Head of caudate nucleus (tissue), 42 donors: ENCODE measurements around the gene AGMO.
A peak's percentile ranks its signal among the peaks of the same experiment; 100 is the strongest.
"Not testable (repeated sequence)": the region's sequence is repeated elsewhere in the genome, so short reads cannot be mapped to it uniquely, and the experiment has no call there.

ENCODE experiments used
- DNase-seq, 42 donors: peaks; one replicate each; pipeline versions ENCODE4 v3.0.0 to v3.0.0-alpha.2; 2020 to 2021; ENCODE audit warnings: mixed read lengths in 7 of 42
- intact Hi-C: fragments of 100-400 bp; cut with DNase I; formaldehyde crosslinking; loops from one replicate; pipeline ENCODE4 v1.15.0; 2022

AGMO gene

DNA sequence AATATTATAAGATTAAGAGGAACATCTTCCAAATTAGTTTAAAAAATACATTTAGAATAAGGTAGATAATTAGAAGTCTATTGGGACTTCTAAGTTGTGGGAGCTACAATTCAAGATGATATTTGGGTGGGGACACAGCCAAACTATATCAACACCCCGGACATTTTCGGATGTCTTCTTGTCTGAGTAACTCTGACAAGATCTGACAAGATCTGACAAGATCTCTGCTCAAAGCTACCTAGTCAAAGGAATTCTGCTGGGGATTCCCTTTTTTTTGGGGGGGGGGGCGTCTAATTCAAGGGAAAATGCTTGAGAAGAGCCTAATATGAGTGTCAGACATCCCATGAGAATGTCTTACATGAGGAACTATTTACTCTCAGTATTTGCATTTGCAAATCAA is 5.2 kb upstream of the AGMO start:
- intact Hi-C loops: no loop called here
- DNase-seq: no peak

DNA sequence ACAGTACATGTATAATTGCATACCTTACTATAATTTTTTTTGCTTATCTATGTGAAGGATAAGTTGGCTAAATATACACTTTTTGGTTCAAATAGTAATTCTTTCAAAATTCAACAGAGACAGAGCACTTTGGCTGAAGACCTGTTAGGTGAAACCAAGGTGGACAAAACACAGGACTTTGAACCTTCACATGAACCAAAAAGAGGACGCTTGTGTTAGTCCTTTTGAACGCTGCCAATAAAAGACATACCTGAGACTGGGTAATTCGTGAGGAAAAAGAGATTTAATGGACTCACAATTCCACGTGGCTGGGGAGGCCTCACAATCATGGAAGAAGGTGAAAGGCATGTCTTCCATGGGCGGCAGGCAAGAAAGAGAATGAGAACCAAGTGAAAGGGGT is 4.7 kb upstream of the AGMO start:
- no peak for DNase-seq
- intact Hi-C loops: no loop called here

DNA sequence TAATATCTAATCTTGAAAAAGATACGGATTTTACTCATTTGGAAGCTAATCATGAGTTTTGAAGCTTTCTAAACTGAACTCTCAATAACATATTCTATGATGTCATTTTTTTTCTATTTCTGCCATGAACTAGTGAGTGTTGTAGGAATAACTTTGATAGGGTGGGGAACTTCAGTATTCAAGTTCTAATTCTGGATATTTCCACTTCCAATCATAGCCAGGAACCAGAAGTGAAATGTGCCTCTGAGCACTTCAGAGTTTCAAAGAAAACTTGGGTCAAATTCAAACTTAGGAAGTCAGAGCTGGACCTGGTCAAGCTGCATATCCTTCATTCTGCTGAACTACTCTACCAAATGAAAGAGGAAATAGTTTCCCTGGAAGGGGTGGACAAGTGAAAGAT is 847 bp downstream of the AGMO start:
- DNase-seq: peak in 1 of 42 donors; percentile 3
- intact Hi-C loops: no loop called here

DNA sequence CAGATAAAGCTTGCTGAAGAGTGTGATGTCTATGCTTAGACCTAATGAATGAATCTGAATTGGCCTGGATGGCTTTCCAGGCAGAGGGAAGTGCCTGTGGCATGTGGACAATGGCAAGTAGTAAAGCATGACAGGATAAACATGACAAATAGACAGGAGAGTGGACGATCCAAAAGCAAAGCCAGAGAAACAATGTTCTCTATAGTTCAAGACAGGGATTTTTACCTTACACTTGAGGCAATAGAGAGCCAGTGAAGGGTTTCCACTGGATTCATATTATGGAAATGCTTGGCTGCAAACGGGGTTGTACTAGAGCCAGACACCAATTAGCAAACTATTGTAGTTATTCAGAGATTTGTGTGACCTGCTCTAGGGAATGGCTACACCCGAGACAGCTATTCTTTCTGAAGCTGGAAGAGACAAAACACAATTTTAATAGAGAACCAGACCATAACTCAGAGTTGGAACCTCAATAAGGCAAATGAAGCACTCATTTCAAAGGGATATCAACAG is 2.3 kb downstream of the AGMO start:
- intact Hi-C loops: loop anchor here (10.0 kb wide), 1 partner anchor 255 kb away; no protein-coding TSS in a partner anchor
- peak in 1 of 42 donors; percentile 1 for DNase-seq

DNA sequence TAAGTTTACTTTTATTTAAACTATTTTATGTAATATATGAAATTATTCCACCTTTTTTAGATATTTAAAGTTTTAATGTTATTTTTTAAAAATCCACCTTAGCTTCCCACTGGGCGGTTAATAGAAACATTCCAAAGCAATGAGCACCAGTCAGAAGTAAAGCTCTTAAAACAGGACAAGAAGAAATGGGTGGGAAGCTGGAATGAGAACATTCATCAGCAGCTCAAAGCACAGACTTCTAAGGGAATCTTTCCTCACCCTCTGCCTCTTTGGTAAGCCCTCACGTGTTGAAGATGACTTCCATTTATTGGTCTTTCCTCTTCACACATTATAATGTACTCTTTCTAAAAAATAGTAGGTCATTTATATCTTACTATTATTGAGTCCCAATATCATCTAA is 3.1 kb downstream of the AGMO start:
- intact Hi-C loops: loop anchor here (10.0 kb wide), 1 partner anchor 254 kb away; no protein-coding TSS in a partner anchor
- no peak for DNase-seq

DNA sequence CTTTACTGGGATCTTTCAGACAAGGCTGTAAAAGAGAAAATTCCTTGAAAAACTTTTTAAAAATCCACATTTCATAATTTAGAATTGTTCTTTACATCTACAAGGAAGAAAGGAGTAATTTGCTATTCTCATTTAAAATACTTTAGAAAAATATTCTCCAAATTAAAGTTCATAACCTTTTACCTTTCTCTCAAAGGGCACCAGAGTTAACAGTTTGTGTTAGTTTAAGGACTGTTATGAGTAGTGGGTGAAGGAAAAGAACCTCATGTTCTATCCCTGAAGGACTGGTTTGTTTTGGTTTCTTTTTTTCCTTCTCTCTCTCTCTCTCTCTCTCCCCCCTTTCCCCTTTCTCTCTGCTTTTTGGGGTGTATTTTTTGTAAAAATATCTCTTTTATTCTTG is 4.1 kb downstream of the AGMO start:
- DNase-seq: no peak
- intact Hi-C loops: loop anchor here (10.0 kb wide), 1 partner anchor 253 kb away; no protein-coding TSS in a partner anchor

DNA sequence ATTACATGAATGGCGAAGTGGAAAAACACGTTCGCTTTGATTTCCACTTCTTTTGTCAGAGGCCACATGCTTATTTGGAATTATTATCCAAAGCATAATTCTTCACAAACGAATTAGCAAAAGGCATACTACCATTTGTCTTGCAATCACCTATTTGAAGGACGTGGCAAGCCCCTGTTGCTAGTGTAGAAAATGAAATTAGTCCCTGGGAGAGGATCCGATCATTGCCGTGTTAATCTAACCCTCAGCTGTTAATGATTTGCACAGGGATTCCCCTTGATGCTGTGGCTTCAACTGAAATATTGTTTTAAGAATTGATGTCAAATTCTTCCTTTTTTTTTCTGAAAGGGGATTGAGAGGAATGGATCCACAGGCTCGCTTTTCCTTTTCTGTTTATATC is 4.6 kb downstream of the AGMO start:
- intact Hi-C loops: loop anchor here (10.0 kb wide), 1 partner anchor 252 kb away; no protein-coding TSS in a partner anchor
- no peak for DNase-seq

DNA sequence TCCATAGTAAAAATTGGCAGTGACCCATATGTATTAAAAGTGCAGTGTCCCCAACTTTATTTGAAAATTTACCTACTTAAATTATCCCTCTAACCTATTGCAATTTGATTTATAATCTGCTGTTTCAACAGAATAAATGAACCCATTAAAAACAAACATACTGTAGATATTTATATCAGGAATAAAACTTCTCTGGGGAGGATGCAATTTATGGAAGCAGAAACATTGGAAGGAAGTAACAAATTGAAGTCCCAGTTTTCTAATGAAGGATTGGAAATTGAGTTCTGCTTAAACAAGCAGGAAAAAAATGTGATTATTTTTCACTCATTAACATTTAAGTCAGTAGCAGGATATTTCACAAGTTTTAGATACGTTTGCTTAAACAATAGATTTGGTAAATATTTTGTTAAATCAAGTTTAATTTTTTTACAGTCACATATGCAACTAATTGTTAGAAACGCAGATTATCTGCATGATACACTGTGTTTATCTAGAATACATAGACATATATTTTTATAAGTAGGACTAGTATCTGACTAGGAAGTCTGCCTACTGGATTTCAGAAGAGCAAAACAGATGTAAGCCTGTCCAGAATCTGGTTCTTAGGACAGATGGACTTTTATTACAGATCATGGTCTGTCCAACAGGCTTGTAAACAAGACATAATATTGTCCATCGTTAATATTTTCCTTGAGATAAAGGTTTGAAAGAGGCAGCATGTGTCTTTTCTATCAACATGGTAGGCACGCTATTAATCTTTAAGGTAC is 5.3 kb downstream of the AGMO start:
- no peak for DNase-seq
- intact Hi-C loops: loop anchor here (10.0 kb wide), 1 partner anchor 252 kb away; no protein-coding TSS in a partner anchor

DNA sequence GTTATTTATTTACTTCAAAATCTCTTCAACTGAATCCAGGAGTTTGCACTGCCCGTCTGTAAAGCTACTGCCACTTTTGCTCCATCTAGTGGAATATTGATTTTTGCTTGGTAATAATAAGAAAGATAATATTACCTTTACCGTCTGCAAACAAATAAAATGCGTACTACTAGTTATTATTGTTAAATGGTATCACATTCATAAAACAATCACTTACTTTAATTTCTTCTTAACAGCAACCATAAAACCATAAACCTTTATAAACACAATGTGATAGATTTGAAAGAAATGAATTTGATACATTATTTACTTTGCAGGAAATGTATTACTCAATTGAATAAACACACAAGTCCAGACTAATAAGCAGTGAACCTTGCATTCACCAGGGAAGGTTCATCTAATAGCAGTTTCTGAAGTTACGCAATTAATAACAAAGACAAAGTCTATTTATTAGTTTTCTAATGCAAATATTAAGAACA is 6.4 kb downstream of the AGMO start:
- peak in 2 of 42 donors; percentile 16 to 32 for DNase-seq
- intact Hi-C loops: loop anchor here (10.0 kb wide), 1 partner anchor 251 kb away; no protein-coding TSS in a partner anchor

DNA sequence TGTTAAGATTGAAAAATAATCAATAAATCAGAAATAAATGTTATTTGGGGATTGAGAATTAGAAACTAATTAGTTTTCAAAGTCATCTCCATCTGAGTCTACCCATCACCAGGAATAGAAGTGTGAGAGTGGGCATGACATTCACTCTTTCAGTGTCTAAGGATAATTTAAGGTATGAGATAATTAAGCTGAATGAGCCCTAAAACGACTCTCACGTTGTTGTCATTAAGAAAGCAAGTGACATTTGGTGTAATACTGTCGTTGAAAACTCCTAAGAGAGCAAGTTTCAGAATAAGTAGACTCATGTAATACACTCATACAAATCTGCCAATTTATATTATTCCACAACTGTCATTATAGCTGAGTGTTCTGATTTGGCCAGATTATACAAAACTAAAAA is 7.1 kb downstream of the AGMO start:
- DNase-seq: no peak
- intact Hi-C loops: loop anchor here (10.0 kb wide), 1 partner anchor 250 kb away; no protein-coding TSS in a partner anchor

DNA sequence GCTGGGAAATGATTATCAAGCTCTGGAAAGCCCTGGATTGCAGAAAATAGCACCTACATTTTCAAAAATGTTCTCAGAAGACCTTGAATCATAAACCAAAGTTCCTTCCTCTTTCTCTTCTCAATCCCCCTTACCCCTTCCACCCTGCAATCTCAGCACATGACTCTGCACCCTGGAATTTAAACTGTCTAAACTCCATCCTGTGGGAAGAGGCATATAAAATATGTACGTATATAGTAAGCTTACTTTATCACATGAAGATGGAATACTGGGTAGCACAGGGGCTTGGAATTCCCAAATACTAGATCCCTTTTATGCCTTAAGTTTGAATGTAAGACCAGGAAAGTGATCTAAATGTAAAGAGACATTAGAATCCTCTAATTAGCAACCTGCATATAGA is 7.7 kb downstream of the AGMO start:
- intact Hi-C loops: loop anchor here (10.0 kb wide), 1 partner anchor 249 kb away; no protein-coding TSS in a partner anchor
- DNase-seq: no peak

DNA sequence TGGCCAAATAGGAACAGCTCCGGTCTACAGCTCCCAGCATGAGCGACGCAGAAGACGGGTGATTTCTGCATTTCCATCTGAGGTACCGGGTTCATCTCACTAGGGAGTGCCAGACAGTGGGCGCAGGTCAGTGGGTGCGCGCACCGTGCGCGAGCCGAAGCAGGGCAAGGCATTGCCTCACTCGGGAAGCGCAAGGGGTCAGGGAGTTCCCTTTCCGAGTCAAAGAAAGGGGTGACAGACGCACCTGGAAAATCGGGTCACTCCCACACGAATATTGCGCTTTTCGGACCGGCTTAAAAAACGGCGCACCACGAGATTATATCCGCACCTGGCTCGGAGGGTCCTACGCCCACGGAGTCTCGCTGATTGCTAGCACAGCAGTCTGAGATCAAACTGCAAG is 14.5 kb downstream of the AGMO start:
- DNase-seq, intact Hi-C loops: not testable (repeated sequence)

DNA sequence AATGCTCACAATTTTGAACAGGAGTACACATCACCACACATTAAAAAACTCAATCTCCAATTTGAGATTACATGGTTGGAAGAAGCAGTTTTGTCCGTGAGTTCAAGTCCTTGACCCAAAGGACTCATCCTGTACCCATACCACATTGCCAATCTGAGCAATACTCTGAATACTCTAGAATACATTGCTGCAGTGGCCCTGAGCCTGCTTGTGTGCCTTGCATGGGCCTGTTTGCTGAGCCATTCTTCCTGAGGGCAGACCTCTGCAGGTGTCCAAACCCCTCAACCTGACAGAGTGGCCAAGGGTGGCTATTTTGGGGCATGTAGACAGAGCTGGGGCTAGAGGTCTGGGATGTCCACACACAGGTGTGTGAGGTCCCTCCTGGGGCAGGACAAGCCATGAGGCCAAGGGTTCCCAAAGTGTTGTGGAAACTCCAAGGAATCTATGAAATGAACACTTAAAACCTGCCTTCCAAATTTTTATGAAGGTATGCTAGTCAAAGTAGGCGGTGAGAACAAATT is 15.5 kb downstream of the AGMO start:
- DNase-seq: no peak
- intact Hi-C loops: no loop called here

DNA sequence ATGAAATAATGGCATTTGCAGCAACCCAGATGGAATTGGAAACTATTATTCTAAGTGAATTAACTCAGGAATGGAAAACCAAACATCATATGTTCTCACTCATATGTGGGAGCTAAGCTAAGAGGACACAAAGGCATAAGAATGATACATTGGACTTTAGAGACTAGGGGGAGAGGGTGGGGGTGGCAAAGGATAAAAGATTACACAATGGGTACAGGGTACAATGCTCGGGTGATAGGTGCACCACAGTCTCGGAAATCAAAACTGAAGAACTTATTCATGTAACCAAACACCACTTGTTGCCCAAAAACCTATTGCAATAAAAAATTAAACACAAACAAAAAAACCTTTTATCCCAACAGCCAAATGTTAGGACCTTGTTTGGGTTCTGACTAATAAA is 17.8 kb downstream of the AGMO start:
- DNase-seq: no peak
- intact Hi-C loops: no loop called here

DNA sequence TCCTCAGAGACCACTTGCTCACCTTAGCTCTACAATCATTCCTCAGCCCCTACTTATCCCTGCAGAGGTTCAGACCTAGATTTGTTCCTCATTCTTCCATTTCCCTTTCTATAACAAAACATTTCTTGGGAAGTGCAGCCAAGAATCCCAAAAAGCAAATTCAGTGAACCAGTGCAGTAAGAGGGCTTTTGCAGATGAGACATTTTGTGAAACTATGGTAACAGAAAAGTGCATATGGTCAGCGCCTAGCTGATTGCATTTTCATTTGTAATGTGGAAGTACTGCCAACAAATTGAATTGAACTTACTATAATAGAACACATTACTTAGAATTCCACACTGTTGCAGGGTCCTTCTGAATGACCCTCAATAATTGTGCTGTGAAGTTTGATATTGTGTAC is 18.6 kb downstream of the AGMO start:
- DNase-seq: no peak
- intact Hi-C loops: no loop called here

DNA sequence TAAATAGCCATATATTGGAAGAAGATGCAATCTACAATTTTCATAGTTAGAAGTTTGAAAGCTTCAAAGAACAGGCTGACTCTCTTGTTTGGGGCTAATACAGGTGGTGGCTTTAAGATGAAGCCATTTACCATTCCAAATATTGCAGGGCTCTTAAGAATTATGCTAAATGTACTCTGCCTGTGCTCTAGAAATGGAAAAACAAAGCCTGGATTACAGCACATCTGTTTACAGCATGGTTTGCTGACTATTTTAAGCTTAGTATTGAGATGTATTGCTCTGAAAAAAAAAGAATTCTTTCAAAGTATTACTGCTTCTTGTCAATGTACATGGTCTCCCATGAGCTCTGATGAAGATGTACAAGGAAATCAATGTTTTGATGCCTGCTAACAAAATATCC is 34.2 kb downstream of the AGMO start:
- intact Hi-C loops: no loop called here
- DNase-seq: no peak

DNA sequence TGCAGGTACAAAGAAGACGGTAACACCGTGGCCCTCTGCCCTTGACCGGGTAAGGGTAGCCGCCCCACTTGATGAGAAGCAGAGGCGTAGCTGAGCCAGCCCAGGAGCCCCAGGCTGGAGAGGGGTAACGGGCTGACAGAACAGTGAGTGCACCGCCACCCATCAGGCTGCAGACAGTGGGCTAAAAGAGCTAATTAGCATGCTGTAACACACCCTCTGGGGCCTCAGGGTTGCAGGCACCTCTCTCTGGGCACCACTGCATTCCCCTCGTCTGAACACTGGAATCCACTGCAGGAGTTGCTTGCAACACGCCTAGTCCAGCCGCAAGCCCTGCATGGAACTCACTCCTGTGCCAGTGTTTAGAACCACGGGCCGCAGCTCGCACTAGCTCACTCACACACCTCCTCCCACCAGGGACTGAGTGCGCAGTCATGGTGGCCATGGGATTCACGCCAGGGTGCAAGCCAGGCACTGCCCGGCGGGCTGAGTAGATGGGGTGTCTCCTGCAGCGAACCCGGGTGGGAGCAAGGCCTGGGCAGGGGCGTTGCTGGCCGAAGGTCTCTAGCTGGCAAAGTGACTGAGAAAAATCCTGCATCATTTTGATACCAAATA is 36.1 kb downstream of the AGMO start:
- no peak for DNase-seq

DNA sequence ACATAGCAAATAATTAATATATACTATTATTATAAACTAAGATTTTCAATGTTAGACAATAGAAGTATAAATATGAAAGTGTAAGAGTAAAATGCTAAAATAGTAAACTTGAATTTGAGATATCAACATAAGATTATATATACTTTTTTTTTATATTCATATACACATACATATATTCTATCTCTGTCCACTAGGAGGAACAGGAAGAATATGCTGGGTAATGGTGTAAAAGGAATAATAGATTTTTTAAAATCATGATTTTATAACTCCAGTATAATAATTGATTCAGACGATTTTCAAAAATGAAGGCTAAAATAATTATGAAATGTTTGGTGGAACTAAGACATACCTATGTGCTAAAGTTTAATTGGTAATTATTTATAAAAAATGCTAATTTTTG is 37.7 kb downstream of the AGMO start:
- intact Hi-C loops: no loop called here
- no peak for DNase-seq

More for the DNA sequence above, 36.1 kb downstream of the AGMO start:
- intact Hi-C loops: no loop called here

DNA sequence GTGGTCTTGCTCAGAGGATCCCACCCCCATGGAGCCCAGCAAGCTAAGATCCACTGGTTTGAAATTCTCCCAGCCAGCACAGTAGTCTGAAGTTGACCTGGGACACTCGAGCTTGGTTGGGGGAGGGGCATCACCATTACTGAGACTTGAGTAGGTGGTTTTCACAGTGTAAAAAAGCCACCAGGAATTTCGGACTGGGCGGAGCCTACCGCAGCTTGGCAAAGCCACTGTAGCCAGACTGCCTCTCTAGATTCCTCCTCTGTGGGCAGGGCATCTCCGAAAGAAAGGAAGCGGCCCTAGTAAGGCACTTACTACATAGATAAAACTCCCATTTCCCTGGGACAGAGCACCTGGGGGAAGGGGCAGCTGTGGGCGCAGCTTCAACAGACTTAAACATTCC is 44.0 kb downstream of the AGMO start:
- DNase-seq, intact Hi-C loops: not testable (repeated sequence)

DNA sequence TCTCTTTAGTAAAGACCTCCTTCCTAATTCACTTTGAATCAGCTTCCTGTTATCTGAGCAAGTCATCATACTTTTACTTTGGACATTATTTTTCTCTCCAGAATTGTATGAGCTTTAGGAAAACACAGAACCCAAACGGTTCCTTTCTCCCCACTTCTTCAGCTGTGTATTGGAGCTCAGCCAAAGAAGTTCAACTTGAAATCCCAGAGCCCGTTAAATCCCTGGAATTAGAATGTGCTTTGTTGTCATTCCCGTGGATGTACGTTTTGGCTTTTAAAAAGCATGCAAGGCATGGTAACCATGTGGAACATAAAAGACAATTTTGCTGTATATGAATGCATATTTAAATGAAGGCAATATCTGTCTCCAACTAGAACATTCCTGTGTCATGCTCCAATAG is 46.6 kb downstream of the AGMO start:
- DNase-seq: no peak
- intact Hi-C loops: no loop called here
